Measurements from ENCODE around the gene PHC2. TPM values are rescaled to one million over a fixed set of nuclear protein-coding genes. Genes with fewer than 3 reads are reported as not detected.
A peak's percentile ranks its signal among the peaks of the same experiment; 100 is the strongest.

The PHC2 gene
- total RNA-seq, 1 experiment from 2014 or later: 128 TPM

GRCh38 chr1:33331444-33332356 is 99.2 kb downstream of the PHC2 start:
- DNase-seq (ENCODE audit: low read depth): peak; percentile 66

- no peak for DNase-seq (ENCODE audit: low read depth)
These were observed 100.0 kb downstream of the PHC2 start for GRCh38 chr1:33330906-33331305.

GRCh38 chr1:33330361-33330890 is 100.5 kb downstream of the PHC2 start:
- DNase-seq (ENCODE audit: low read depth): no peak

GRCh38 chr1:33329600-33330305 is 101.1 kb downstream of the PHC2 start:
- DNase-seq (ENCODE audit: low read depth): no peak

- no peak for DNase-seq (ENCODE audit: low read depth)
These were observed 102.1 kb downstream of the PHC2 start for GRCh38 chr1:33328817-33329216.

GRCh38 chr1:33327587-33328325 is 103.1 kb downstream of the PHC2 start:
- DNase-seq (ENCODE audit: low read depth): peak; percentile 99

- no peak for DNase-seq (ENCODE audit: low read depth)
These were observed 104.1 kb downstream of the PHC2 start for GRCh38 chr1:33326785-33327184.

GRCh38 chr1:33324677-33325575 is 106.0 kb downstream of the PHC2 start:
- DNase-seq (ENCODE audit: low read depth): no peak

- DNase-seq (ENCODE audit: low read depth): no peak
These were observed 107.0 kb downstream of the PHC2 start for GRCh38 chr1:33323663-33324477.

- DNase-seq (ENCODE audit: low read depth): no peak
These were observed 107.9 kb downstream of the PHC2 start for GRCh38 chr1:33322870-33323585.

GRCh38 chr1:33322109-33322508 is 108.8 kb downstream of the PHC2 start:
- no peak for DNase-seq (ENCODE audit: low read depth)

GRCh38 chr1:33321178-33321577 is 109.7 kb downstream of the PHC2 start:
- no peak for DNase-seq (ENCODE audit: low read depth)

- DNase-seq (ENCODE audit: low read depth): no peak
These were observed 110.2 kb downstream of the PHC2 start, which contains the start of gene A3GALT2 for GRCh38 chr1:33320619-33321165. TSS of gene A3GALT2 (minus strand) at chr1:33321098. CDS start at chr1:33321098, 0 bp downstream.

- DNase-seq (ENCODE audit: low read depth): no peak
These were observed 110.8 kb downstream of the PHC2 start for GRCh38 chr1:33319949-33320618.

GRCh38 chr1:33319186-33319948 is 111.5 kb downstream of the PHC2 start:
- no peak for DNase-seq (ENCODE audit: low read depth)

- DNase-seq (ENCODE audit: low read depth): no peak
These were observed 112.9 kb downstream of the PHC2 start for GRCh38 chr1:33317946-33318345.

- DNase-seq (ENCODE audit: low read depth): no peak
These were observed 113.5 kb downstream of the PHC2 start for GRCh38 chr1:33317354-33317753.

GRCh38 chr1:33316601-33317000 is 114.3 kb downstream of the PHC2 start:
- DNase-seq (ENCODE audit: low read depth): no peak
